Astrocyte (in vitro differentiated cells and primary cell): ENCODE results near the gene RABGGTA.

Source experiments
- CTCF ChIP-seq: IDR thresholded peaks from 2 replicates; pipeline ENCODE4 v1.5.1; 2011; ENCODE audit warnings: low read depth, mild to moderate bottlenecking, inconsistent platforms, low read length, moderate library complexity; ENCODE audit not compliant: insufficient read depth
- EZH2 ChIP-seq: IDR thresholded peaks from 2 replicates; pipeline ENCODE4 v1.6.1; 2012; ENCODE audit warnings: mild to moderate bottlenecking, low read length, inconsistent platforms; ENCODE audit not compliant: insufficient read depth

- no peak for TF ChIP-seq CTCF
- no peak for TF ChIP-seq EZH2
These were observed 51.9 kb downstream of the RABGGTA start for GRCh38 chr14:24219521-24219920.
